Suprapubic skin (tissue), 4 donors: ENCODE results near the gene CNPY2.

ENCODE experiments used
- CTCF ChIP-seq, 2 donors: fragments of 200-600 bp in 1 of 2; fragments of 450-650 bp in 1 of 2; sonication (generic) in 1 of 2; IDR thresholded peaks; one replicate each; pipeline ENCODE4 v1.5.1; 2016 to 2019; ENCODE audit warnings: antibody characterized with exemption in 2 of 2, mild to moderate bottlenecking in 1 of 2, moderate library complexity in 1 of 2
- EP300 ChIP-seq: sonication (generic); formaldehyde crosslinking; IDR thresholded peaks from one replicate; pipeline ENCODE4 v1.6.1; 2017; ENCODE audit warnings: antibody characterized with exemption
- POLR2A ChIP-seq, 2 donors: fragments of 450-650 bp; IDR thresholded peaks; one replicate each; pipeline ENCODE4 v1.6.1; 2017; ENCODE audit warnings: antibody characterized with exemption in 2 of 2, mild to moderate bottlenecking in 2 of 2, moderate library complexity in 2 of 2
- POLR2AphosphoS5 ChIP-seq, 3 donors: sonication (generic); formaldehyde crosslinking; IDR thresholded peaks; one replicate each; pipeline ENCODE4 v1.6.1; 2017; ENCODE audit warnings: antibody characterized with exemption in 3 of 3

GRCh38 chr12:56278905-56279304 lies 36.9 kb downstream of the CNPY2 start:
- TF ChIP-seq CTCF (IDR thresholded peaks at IDR 0.05) (no peak), POLR2A (IDR thresholded peaks at IDR 0.05) (no peak), POLR2AphosphoS5 (IDR thresholded peaks at IDR 0.05) (no peak), EP300 (no peak)
